ENCODE results near the gene MORN2.
"Not testable (repeated sequence)": the region's sequence is repeated elsewhere in the genome, so short reads cannot be mapped to it uniquely, and the experiment has no call there.

Gene MORN2

DNA sequence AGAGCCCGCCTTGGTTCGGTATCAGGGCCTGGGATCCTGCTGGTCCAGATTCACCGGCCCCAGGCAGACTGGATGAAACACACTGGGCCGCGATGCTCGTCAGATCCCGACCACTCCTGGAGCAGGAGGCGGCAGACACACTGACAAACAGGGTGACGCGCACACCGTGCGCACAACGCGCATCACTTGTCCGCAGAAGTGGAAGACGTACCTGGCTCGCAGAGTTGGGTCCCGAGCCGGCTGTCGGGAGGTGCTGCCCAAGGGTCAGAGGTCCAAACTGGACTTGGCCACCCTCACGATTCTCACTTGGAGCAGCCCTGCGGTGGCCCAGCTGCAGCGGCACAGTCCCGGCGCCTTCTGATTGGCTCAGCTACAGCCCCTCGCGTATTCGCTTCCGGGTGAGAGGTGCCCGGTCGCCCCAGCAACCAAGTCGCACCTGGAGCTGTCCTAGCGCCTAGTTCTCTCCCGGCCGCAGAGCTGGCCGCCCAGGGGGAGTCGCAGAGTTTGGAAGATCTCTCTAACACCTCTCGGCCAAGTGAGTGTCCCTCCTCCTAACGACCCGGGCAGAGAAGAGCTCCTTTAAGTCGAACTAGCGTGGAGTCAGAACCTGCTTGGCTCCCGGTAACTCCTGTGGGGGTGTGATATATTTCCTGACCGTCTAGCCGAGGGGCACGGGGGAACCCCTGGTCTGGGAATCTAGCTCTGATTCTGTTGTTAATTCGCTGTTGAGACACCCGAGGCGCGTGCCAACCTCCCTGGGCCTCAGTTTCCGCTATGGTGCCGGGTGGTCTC is at the start of gene MORN2, which contains the start of gene DHX57:
Gene MORN2, plus strand, starts transcription at position 401 of the 792 bp plus-strand sequence.
Gene DHX57, minus strand, starts transcription at position 359 of the 792 bp plus-strand sequence. CDS start 7,529 bp downstream, outside the sequence.
- DNase-seq: peak; percentile 61 to 66

- DNase-seq: not testable (repeated sequence)
Observed at GRCh38 chr2:38827539-38828145, 48.1 kb upstream of the MORN2 start.

DNA sequence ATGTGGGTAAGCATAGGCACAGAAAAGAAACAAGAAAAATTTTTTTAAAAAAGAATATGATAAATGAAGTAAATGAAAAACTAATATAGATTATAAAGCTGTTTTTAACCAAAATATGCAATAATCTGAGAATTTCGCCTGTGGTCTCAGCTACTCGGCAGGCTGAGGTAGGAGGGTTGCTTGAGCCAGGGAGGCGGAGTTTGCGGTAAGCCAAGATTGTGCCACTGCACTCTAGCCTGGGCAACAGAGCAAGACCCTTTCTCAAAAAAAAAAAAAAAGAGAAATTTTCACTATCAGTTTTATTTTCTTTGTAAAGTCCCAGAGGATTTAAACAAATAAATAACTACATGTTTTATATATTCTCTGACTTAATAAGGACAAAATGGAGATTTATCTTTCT is 47.3 kb upstream of the MORN2 start:
- DNase-seq: no peak

DNA sequence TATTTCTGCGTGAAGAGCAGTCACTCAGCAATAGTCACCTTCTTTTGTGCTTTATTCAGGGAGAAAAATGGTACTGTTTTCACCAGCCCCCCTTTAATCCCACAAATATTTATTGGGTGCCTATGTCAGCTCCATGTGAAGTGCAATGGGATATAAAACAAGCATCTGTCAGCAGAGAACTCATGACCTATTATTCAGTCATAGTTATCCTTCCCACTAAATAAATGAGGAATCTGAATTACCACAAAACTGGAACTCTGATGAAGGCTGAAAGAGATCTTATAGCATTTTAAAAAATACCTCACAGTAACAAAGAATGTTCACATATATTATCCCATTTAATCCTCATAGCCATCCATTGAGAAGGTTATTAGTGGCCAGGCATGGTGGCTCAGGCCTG is 45.8 kb upstream of the MORN2 start:
- no peak for DNase-seq

DNA sequence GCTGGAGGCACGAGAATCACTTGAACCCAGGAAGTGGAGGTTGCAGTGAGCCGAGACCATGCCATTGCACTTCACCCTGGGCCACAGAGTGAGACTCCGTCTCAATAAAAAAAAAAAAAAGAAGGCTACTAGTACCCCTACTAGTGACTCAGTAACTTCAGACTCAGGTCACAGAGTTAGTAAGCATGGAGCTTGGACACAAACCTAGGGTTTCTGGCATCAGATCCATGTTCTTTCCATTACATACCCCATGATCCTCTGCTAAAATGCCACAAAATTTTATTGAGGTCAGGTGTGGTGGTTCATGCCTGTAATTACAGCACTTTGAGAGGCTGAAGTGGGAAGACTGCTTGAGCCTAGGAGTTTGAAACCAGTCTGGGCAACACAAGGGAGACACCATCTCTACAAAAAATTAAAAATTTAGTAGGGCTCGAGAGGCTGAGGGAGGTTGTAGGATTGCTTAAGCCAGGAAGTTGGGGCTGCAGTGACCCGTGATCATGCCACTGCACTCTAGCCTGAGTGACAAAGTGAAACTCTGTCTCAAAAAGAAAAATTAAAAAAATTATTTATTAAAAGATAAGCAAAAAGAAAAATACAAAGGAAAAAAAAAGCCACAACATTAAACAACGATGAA is 45.1 kb upstream of the MORN2 start:
- no peak for DNase-seq

DNA sequence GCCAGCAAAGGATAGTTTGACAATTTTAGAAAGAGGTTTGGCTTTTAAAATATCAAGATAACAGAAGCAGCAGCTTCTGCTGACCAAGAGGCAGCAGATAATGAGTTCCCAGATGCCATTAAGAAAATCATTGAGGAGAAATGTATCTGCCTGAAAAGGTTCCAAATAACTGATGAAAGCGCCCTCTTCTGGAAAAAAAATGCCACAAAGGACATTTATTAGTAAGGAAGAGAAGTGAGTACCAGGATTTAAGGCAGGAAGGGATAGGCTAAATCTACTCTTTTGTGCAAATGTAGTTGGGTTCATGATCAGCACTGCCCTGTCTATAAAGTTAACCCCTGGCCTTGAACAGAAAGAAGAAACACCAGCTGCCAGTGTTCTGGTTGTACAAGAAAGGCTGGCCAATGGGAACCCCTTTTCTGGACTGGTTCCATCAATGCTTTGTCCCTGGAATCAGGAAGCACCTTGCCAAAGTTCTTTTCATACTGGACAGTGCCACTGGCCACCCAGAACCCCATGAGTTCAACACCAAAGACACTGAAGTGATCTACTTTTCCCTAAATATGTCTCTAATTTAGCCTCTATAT is 40.7 kb upstream of the MORN2 start:
- DNase-seq: no peak

DNA sequence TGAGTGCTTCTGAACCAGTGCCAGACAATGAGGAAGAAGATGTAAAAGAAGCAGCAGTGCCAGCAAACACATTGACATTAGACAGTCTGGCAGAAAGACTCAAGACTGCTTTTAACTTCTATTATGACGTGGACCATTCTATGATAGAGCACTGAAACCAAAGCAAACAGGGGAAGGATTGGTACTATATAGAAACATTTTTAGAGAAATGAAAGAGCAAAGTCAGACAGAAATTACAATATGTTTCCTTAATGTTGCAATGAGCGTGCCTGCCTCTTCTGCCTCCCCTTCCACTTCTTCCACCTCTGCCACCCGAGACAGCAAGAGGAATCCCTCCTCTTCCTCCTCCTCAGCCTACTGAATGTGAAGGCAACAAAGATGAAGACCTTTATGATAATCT is 39.8 kb upstream of the MORN2 start:
- DNase-seq: no peak

GRCh38 chr2:38836791-38837190 is 39.0 kb upstream of the MORN2 start:
- DNase-seq: no peak

- DNase-seq: no peak
Observed at GRCh38 chr2:38850045-38850444, 25.7 kb upstream of the MORN2 start.

- DNase-seq: no peak
Observed at GRCh38 chr2:38856165-38856564, 19.6 kb upstream of the MORN2 start.

DNA sequence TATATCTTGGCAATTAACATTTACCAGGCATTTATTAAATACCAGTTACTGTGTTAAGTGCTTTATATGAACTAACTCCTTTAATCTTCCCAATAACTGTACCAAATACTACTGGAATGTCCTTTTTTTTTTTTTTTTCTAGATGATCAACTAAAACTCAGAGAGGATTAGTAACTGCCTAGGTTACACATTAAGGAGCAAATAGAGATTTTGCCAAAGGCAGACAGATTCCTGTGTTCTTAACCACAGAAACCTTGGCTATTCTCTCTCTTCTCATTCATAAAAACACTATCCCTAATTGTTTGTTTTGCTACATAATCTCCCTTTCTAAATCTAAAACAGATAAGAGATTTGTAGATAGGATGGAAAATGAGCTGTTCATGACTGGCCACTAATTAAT is 13.3 kb upstream of the MORN2 start:
- DNase-seq: no peak

- DNase-seq: no peak
Observed at GRCh38 chr2:38863061-38863695, 12.6 kb upstream of the MORN2 start.

DNA sequence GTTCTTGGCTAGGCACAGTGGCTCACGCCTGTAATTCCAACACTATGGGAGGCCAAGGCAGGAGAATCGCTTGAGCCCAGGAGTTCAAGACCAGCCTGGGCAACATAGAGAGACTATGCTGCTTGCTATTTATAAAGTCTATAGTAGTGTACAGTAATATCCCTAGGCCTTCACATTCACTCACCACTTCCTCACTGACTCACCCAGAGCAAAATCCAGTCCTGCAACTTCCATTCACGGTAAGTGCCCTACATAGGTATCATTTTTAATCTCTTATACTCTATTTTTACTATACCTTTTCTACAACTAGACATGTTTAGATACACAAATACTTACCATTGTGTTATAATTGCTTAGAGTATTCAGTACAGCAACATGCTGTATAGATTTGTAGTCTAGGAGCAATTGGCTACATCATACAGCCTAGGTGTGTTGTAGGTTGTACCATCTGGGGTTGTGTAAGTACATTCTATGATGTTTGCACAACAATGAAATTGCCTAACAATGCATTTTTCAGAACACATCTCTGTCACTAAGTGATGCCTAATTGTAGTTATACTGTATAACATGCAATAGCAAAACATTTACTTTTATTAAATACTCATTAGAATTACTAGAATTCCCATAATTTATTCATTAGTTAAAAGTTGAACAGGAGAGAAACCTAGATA is 8.9 kb upstream of the MORN2 start:
- DNase-seq: no peak

DNA sequence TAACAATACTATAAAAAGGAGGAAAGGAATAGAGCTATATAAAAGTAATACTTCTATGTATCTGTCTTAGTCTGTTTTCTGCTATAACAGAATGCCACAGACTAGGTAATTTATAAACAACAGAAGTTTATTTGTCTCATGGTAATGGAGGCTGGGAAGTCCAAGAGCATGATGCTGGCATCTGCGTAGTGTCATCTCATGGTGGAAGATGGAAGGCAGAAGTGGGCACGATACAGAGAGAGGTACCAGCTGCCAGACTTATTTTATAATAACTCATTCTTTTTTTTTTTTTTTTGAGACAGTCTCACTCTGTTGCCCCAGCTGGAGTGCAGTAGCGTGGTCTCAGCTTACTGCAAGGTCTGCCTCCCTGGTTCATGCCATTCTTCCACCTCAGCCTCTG is 4.3 kb upstream of the MORN2 start:
- no peak for DNase-seq

DNA sequence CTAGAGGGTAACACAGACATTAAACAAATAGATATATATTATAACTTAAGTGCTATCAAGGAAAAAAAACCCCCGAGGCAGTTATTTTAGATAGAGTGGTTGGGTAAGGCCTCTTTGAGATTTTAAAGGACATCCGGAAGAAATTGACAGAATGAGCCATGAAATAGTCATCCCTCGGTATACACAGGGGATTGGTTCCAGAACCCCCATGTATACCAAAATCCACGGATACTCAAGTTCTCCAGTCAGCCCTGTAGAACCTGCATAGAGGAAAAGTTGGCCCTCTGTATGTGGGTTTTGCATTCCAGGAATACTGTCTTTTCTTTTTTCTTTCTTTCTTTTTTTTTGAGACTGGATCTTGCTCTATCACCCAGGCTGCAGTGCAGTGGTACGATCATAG is 2.0 kb upstream of the MORN2 start:
- no peak for DNase-seq

GRCh38 chr2:38875227-38875575 is 575 bp upstream of the MORN2 start:
- DNase-seq: no peak

DNA sequence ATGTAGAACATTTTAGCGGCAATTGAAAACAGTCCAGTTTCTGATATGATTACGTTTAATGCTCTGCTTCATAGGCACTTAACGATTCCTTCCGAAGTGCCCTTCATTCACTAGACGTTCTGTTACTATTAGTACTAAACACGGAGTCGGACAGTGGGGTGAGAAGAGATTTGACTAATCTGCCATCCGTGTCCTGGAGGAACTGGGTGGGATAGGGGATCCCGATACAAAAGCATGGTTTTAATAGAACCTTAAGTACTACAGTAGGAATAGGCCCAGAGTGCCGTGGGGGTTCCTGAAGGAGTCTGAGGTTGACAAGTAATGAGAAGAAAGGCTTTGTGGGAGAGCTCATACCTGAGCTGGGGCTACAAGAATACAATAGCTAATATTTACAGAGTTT is 631 bp downstream of the MORN2 start:
- no peak for DNase-seq

GRCh38 chr2:38886063-38886462 is 10.3 kb downstream of the MORN2 start:
- no peak for DNase-seq

- no peak for DNase-seq
Observed at GRCh38 chr2:38887347-38887746, 11.6 kb downstream of the MORN2 start.

GRCh38 chr2:38887902-38888554 is 12.3 kb downstream of the MORN2 start:
- DNase-seq: no peak

DNA sequence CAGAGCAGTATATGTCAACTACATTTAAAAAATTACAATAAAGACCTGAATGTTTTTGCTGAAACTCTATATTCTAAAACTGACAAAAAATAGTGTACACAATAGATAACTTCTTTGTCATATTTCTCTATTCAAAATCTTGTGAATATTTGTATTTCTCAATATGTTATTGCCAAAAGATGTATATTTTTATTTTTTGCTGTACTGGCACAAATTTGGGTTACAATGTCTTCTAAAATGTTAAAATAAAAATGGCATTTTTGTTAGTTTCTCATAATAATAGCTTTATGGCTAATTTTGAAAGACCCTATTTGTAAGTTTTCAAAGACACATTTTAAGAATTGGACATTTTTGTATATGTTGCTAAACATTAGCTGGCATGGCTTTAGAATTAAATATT is 13.3 kb downstream of the MORN2 start:
- DNase-seq: no peak

DNA sequence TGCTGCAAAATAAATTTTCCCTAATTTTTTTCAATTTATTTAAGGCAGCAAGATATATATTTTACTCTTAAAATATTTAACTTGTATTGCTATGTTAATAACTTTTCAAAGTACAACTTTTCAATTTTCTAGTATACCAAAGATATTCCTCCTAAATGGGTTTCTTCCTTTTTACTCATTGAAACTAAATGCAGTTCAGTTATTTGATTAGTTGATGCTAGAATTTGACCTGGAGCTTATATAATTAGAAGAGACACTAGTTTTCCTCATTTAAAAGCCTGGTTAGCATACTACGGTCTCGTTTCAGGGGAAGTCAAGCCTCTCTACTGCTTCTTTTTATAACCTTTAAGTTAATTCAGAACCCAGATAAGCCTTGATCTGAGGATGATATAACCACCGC is 13.8 kb downstream of the MORN2 start, which contains the start of gene ARHGEF33:
Gene ARHGEF33, plus strand, starts transcription at position 301 of the 400 bp plus-strand sequence. CDS start 29,573 bp downstream, outside the sequence.
- no peak for DNase-seq
